ENCODE measurements around the gene FARS2. TPM values are rescaled to one million over a fixed set of nuclear protein-coding genes. Genes with fewer than 3 reads are reported as not detected.

FARS2 gene
- total RNA-seq, 1 experiment from 2014 or later = 15.0 TPM

GRCh38 chr6:5316951-5317350, 55.6 kb downstream of the FARS2 start:
- Mint-ChIP-seq H3K27ac (peak overlapping the region; percentile 11; the same call in 1 of the 2 replicates), H3K36me3 (peaks cover 14% of the 10 kb centered on the region), H3K4me3 (no peak overlapping the region), H3K27me3 (ENCODE audit: low read depth) (no peaks in the 10 kb centered on the region), H3K4me1 (peaks cover 40% of the 10 kb centered on the region), H3K9me3 (peaks cover 30% of the 10 kb centered on the region)
- TF ChIP-seq NFE2L1 (CRISPR knock-in tag; IDR thresholded peaks at IDR 0.05) = no peak
- TF ChIP-seq JAZF1 (CRISPR knock-in tag; IDR thresholded peaks at IDR 0.05) = no peak
- TF ChIP-seq CBFB (CRISPR knock-in tag; IDR thresholded peaks at IDR 0.05; ENCODE audit: low read depth) = no peak
- TF ChIP-seq ZNF121 (CRISPR knock-in tag; IDR thresholded peaks at IDR 0.05) = no peak
- CTCF ChIA-PET = interaction anchor here (1.1 kb wide), 1 partner anchor 82 kb away, joined by 5 read pairs; no protein-coding TSS in a partner anchor
- POLR2A ChIA-PET = no interaction called here
- ATAC-seq (no peak), DNase-seq (ENCODE audit: low spot score) (no peak)

GRCh38 chr6:5318617-5319272, 57.4 kb downstream of the FARS2 start:
- CTCF ChIA-PET = no interaction called here
- POLR2A ChIA-PET = no interaction called here
- no peak overlapping the region for H3K4me3 Mint-ChIP-seq
- DNase-seq (ENCODE audit: low spot score) = no peak
- H3K27me3 Mint-ChIP-seq (ENCODE audit: low read depth) = no peaks in the 10 kb centered on the region; the same call in 1 of the 2 replicates
- TF ChIP-seq ZNF512 (CRISPR knock-in tag; IDR thresholded peaks at IDR 0.05; ENCODE audit: borderline replicate concordance) = no peak
- TF ChIP-seq ZNF396 (CRISPR knock-in tag; IDR thresholded peaks at IDR 0.05; ENCODE audit: borderline replicate concordance) = no peak
- no peak for TF ChIP-seq NR3C1 (CRISPR knock-in tag; conservative IDR thresholded peaks at IDR 0.05; ENCODE audit: low read depth)
- no peak for TF ChIP-seq JUN (CRISPR knock-in tag; IDR thresholded peaks at IDR 0.05)
- TF ChIP-seq MLX (CRISPR knock-in tag; IDR thresholded peaks at IDR 0.05) = no peak
- TF ChIP-seq ZSCAN18 (CRISPR knock-in tag; IDR thresholded peaks at IDR 0.05) = no peak
- TF ChIP-seq PRRX2 (CRISPR knock-in tag; IDR thresholded peaks at IDR 0.05) = no peak
- no peak for TF ChIP-seq NFE2L1 (CRISPR knock-in tag; IDR thresholded peaks at IDR 0.05)
- no peak for TF ChIP-seq CTCF (IDR thresholded peaks at IDR 0.05)
- TF ChIP-seq CDX4 (CRISPR knock-in tag; IDR thresholded peaks at IDR 0.05; ENCODE audit: borderline replicate concordance) = no peak
- TF ChIP-seq ATF3 (CRISPR knock-in tag; conservative IDR thresholded peaks at IDR 0.05) = no peak
- no peak for TF ChIP-seq NFYB (CRISPR knock-in tag; conservative IDR thresholded peaks at IDR 0.05; ENCODE audit: low read depth)
- no peak for TF ChIP-seq GABPB1 (CRISPR knock-in tag; IDR thresholded peaks at IDR 0.05)
- peaks cover 47% of the 10 kb centered on the region for H3K9me3 Mint-ChIP-seq
- H3K27ac Mint-ChIP-seq = no peak overlapping the region
- H3K36me3 Mint-ChIP-seq = peaks cover 28% of the 10 kb centered on the region
- H3K4me1 Mint-ChIP-seq = peaks cover 26% of the 10 kb centered on the region
- no peak; the same call in 1 of the 2 replicates for ATAC-seq

All from WTC11 (cell line).